ENCODE results near the gene HIPK2.

The HIPK2 gene

GRCh38 chr7:139586286-139586685, 191.5 kb downstream of the HIPK2 start:
- no peak for DNase-seq (ENCODE audit: low spot score)

DNA sequence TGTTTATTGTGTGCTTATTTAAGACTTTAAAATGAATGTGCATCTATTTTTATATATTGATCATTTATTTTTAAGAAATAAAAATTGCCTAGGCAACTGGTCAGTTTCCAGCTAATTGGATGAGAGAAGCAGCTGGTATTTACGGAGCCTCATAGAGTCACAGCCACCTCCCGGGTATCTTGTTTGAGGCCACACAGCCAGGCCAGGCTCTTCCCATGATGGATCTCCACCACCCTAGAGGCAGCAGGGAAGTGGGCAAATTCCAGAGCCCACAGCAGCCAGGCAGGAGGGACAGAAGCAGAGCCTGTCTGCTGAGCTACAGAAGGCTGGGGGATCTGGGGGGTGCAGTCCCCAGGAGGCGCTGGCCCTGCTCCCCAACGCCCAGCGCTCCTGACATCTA, 192.8 kb downstream of the HIPK2 start:
- no peak for DNase-seq (ENCODE audit: low spot score)

DNA sequence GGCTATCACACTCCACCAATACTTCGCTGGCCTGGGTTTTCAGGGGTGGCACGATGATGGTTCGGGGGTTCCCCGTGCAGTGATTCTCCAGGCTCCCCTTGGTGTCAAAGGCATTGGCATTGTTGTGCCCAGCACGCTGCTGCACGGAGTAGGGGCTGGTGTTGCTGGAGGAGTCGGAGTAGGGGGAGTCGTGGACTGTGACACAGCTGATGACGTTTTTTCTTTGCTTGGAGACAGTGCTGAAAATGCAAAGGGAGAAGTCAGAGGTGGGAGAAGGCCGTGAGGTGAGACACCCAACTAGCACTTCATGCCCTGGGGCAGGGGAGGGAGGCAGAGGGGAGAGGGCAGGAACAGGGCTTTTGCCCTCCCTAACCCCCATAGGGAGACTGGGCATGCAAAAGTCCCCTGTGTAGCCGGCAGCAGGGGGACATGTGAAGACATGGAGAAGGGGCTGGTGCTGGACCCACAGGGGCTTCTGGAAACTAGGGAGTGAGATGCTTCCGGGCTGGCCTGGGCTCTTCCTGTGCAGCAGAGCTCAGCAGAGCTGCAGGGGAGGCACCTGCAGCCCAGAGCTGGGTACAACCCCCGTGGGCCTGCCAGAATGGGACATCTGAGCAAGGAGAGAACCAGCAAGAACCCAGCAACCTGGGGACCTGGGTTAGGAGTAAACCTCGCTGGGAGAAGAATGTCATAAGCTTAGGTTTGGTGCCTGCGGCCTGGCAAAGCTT, 193.8 kb downstream of the HIPK2 start:
- no peak for DNase-seq (ENCODE audit: low spot score)

DNA sequence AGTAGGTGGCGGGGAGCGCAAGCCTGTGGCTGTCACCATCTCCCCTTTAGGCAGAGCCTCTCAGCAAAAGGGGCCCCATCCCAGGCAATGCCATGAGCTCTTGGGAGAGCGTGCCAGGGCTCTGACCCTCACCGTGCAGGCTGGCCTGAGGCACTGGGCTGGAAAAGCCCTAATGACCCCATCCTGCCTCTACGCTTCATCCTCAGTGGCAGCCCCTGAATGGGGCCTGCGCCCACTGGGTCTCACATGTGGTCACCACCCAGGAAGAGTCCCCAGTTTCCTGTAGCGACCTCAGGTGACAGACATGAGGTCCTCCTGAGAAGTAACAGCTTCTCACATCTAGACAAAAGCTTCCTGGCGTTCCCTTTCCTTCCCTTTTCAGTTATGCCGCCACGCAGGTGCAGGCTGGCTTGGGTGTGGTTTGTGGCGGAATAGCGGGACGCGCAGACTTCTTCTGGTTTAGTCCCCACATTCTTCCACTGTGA, 195.1 kb downstream of the HIPK2 start:
- DNase-seq (ENCODE audit: low spot score): no peak

GRCh38 chr7:139582130-139582650, 195.6 kb downstream of the HIPK2 start:
- no peak for DNase-seq (ENCODE audit: low spot score)

GRCh38 chr7:139580435-139580834, 197.4 kb downstream of the HIPK2 start:
- no peak for DNase-seq (ENCODE audit: low spot score)

GRCh38 chr7:139576179-139576973, 201.4 kb downstream of the HIPK2 start:
- DNase-seq (ENCODE audit: low spot score): no peak

- no peak for DNase-seq (ENCODE audit: low spot score)
Observed at GRCh38 chr7:139575338-139575680, 202.5 kb downstream of the HIPK2 start.

GRCh38 chr7:139574618-139575337, 203.0 kb downstream of the HIPK2 start:
- no peak for DNase-seq (ENCODE audit: low spot score)

GRCh38 chr7:139573871-139574270, 203.9 kb downstream of the HIPK2 start:
- no peak for DNase-seq (ENCODE audit: low spot score)

DNA sequence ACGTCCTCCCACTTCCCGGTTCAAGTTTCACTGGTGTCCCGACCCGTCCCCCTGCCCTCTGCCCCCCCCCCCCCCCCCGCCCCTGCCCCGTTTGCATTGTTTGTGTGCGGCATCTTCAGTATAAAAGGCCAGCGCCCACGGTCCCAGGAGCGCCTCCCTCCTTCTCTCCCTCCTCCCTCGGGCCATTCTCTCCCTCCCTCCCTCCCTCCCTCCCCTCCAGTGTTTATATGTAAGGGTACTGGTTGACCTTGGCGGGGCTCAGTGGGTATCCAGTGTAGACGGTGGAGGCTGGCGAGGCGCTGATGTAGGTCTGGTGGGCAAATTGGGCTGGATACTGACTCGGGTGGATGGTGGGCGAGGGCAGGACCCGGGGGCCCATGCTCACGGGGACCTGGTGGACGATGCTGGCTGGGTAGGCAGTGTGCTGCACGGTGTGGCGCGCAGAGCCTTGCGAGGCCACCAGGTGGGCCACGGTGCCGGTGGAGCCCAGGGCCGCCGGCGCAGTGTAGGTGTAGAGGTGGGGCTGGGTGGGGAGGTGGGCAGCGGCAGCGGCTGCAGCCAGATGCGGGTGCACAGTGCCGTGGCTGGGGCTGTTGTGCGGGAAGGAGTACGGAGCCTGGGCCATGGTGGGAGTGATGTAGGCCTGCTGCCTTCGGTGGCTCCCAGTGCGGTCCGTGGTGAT, 205.0 kb downstream of the HIPK2 start:
- no peak for DNase-seq (ENCODE audit: low spot score)

- no peak for DNase-seq (ENCODE audit: low spot score)
Observed at GRCh38 chr7:139572071-139572470, 205.7 kb downstream of the HIPK2 start.

DNA sequence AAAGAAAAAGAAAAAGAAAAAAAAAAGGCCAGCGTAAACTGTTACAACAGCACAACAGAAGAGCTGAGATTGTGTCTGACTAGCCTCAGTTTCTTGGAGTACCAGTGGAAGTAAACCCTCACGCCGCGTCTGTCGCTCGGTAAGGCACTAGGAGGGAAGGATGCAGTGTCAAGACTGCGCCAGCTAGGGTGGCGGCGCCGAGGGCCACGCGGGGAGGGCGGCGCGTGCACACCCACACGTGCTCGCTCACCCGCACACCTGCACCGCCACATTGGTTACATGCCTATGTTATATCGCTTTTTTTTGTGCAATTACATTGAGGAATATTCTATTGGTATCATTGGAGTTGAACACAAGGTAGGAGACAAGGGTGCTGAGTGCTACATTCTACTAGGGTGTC, 206.1 kb downstream of the HIPK2 start:
- no peak for DNase-seq (ENCODE audit: low spot score)

DNA sequence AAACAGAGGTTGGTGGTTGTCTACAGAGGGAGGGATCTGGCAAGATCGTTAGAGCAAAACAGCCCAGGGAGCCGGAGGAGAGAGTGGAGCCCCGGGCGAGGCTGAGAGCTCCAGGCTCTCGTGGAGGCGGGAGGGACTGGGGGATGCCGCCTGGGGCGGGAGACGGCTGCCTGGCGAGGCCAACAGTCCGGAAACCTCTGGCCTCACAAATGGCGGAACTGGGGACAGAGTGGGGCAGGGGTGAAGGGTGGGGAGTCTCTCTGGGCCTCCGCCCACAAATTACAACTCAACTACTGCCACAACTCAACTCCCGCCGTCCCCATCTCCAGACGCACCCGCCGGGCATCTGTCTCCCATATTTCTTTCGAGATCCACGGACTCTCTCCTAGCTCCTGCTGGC, 206.6 kb downstream of the HIPK2 start:
- DNase-seq (ENCODE audit: low spot score): no peak

DNA sequence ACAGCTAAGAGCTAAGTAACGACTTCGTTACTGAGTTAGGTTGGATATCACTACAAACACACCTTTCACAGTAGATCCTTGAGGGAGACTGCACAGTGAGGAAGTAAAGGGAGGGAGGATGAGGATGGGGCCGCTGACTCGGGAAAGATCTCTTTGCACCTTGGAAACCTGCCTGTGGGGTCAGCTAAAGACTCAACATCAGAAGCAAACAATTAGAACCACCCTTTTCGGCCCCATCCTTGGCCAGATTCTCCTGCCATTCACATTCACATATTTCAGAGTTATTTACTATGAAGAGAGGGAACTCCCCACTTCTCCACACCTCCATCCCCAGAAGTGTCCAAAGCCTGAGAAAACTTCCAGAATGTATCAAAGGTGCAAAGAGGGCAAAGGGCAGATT, 207.2 kb downstream of the HIPK2 start:
- DNase-seq (ENCODE audit: low spot score): no peak

DNA sequence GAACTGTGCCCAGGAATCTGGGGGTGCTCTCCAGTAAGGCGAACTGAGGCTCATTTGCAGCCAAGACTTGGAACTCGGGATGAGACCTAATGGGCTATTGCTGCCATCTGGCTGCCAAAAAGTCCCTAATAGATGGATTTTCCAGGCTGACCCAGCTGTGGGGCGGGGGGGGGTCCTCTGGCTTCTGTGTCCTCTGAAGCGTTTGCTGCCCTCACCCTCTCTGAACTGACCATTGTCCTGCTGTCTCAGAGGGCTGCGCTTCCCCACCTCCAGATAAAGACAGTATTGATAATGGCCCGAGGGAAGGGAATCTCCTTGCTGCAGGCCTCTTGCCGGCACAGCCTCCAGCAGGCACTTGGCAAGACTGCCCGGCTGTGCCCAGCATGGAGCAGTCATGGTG, 207.7 kb downstream of the HIPK2 start:
- peak; percentile 27 for DNase-seq (ENCODE audit: low spot score)

DNA sequence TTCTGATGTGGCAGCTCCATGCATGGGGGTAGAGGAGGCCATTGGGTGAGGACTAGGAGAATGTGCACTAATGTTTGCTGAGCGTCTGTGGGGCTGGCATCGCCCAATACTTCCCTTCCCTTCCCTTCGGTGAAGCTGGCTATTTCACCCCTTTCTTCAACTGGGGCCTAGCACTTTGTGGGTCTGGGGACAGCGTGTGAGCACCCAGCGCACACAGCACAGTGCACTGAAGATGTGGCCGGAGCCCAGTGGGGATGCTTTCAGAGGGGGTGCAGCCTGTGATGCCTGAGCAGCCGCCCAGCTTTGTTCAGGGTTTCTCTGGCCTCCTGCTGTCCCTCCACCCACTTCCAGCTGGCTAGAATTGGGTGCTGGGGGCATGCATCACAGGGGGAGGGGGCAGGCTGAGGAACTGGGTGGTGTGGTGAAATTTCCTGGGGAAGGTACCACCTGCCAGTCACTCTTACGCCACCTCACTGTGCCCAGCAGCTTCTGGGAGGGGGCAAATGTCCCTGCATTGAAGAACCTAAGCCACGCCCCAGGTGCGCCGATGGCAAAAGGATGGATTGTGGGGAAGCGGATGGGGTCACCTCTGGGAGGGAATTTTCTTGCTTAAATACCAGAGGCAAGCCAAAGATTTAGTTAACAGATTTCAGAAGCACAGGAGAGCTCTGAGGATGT, 208.8 kb downstream of the HIPK2 start:
- DNase-seq (ENCODE audit: low spot score): no peak

DNA sequence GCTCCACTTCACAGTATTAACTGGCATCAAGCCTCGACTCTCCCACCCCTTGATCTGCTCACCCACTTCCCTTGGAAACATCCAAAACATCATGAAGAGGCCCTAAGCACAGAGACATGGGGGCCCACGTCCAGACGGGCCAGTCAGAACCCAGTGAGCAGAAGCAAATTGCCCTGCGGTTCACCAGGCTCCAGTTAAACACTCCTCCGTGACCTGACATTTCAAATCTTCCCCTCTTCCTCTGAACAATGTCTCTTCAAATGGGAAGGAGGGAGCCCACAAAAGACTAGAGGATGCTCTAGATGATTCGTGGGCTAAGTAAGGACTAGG, 209.5 kb downstream of the HIPK2 start:
- DNase-seq (ENCODE audit: low spot score): no peak

DNA sequence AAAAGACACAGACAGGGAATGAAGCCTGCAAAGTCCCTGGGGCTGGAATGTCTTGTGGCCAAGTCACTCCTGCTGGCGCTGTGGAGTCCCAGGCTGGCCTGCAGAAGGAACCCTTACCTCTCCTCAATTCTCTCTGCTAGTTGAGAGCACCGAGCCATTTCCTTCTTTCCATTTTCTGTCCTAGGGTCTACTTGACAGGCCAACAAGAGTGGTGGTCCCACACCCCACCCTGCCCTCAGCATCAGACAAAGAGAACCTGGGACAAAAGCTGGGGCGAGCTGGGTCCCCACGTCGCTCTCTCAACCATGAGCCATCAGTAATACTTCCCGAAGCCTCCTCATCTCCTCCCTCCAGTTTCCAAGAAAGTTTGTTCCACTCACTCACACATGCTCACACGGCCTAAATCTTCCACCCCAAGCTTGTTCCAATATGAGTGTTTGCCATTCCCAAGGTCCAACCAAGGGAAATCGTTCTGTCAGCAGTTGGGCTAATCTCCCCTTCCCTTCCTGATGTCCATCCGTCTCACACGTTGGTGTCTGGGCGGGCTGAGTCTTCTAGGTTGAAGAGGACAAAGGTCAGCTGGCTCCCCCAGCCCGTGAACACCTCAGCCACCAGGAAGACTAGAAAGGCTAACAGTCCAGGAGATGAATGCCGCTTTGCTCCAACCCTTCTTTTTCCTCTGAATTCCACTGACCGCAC, 210.0 kb downstream of the HIPK2 start:
- no peak for DNase-seq (ENCODE audit: low spot score)

DNA sequence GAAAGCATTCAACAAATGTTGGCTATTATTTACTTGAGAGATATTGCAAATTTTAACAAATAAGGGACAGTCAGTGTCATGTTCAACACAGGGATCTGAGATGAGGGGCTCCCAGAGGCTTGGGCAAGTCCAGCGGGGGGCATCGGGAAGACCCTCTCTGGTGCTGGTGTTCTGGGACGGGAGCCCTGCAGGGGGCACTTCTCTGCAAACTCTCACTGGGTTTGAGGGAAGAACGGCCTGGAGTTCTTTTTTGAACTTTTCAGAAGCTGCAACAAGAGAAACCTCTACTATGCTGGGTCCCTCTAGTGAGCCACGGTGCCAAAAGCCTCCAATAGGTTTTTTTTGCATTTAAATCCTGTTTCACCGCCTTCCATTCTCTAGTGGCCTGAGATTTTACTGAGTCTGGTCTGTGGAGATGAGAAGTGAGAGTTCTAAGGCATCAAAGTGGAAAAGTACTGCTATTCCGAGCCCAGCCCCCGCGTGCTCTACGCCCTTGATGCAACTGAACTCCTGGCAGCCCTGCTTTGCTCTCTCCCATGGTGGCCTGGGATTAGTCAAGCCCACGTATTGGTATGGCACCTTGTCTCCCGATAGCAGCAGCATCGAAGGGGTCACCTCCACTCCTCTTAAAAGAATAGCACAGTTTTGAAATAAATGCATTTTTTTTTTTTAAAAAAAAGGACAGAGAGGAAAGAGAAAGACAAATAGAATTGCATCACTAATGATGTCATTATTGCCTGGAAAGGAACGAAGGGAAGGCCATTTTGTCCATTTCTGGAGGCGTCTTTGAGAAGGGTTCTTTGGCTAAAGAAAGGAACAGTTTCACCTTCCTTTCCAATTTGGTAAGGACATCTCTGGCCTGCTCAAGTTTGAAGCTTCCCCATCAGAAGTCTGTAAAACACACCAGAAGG, 210.8 kb downstream of the HIPK2 start:
- no peak for DNase-seq (ENCODE audit: low spot score)

All from cerebellar cortex (tissue), 1 donor.